ENCODE results near the gene ABLIM2. TPM values are rescaled to one million over a fixed set of nuclear protein-coding genes. Genes with fewer than 3 reads are reported as not detected.
A peak's percentile ranks its signal among the peaks of the same experiment; 100 is the strongest.
"Not testable (repeated sequence)": the region's sequence is repeated elsewhere in the genome, so short reads cannot be mapped to it uniquely, and the experiment has no call there.

ABLIM2 gene
- total and polyA plus RNA-seq, 5 donors from 2014 or later, result 0.88 to 2.0 (median 1.2) TPM

GRCh38 chr4:7943688-7944087 lies 214.9 kb downstream of the ABLIM2 start:
- not testable (repeated sequence) for H3K9me3 ChIP-seq (ENCODE audit: control insufficient read depth in 2 of 2, low read length in 2 of 2); H3K9me3 Mint-ChIP-seq; H3K27ac Mint-ChIP-seq; H3K4me1 ChIP-seq (ENCODE audit: control insufficient read depth, insufficient read depth, low read length, poor library complexity, severe bottlenecking); H3K27me3 Mint-ChIP-seq; DNase-seq; H3K4me3 ChIP-seq (ENCODE audit: low read depth, low read length); ATAC-seq (ENCODE audit: low read depth in 2 of 2); H3K4me3 Mint-ChIP-seq; H3K36me3 Mint-ChIP-seq; H3K36me3 ChIP-seq (ENCODE audit: control insufficient read depth, insufficient read depth, low read length); H3K27me3 ChIP-seq (ENCODE audit: control insufficient read depth, insufficient read depth, low read length); H3K27ac ChIP-seq (ENCODE audit: insufficient read depth, low read length, poor library complexity, severe bottlenecking)
- peaks cover 0 to 16% (median 1%) of the 10 kb centered on the region in 4 donors for H3K4me1 Mint-ChIP-seq

- Histone ChIP-seq H3K4me1 (ENCODE audit: control insufficient read depth, insufficient read depth, low read length, poor library complexity, severe bottlenecking) (peaks cover 12% of the 10 kb centered on the region), H3K27ac (ENCODE audit: insufficient read depth, low read length, poor library complexity, severe bottlenecking) (no peak overlapping the region), H3K27me3 (ENCODE audit: control insufficient read depth, insufficient read depth, low read length) (no peaks in the 10 kb centered on the region), H3K9me3 (ENCODE audit: control insufficient read depth in 2 of 2, low read length in 2 of 2) (no peaks in the 10 kb centered on the region), H3K4me3 (ENCODE audit: low read depth, low read length) (no peak overlapping the region), H3K36me3 (ENCODE audit: control insufficient read depth, insufficient read depth, low read length) (no peaks in the 10 kb centered on the region)
- H3K4me1 Mint-ChIP-seq, result peaks cover under 1 to 17% (median 1%) of the 10 kb centered on the region in 4 donors
- H3K36me3 Mint-ChIP-seq, result no peaks in the 10 kb centered on the region
- peaks cover 0 to 5% (median 0%) of the 10 kb centered on the region in 7 donors for H3K9me3 Mint-ChIP-seq
- no peak overlapping the region for H3K27ac Mint-ChIP-seq
- ATAC-seq (ENCODE audit: low read depth in 2 of 2) (no peak), DNase-seq (no peak)
- peak overlapping the region in 1 of 4 donors; percentile 47 for H3K4me3 Mint-ChIP-seq
- H3K27me3 Mint-ChIP-seq, result peaks cover 2% of the 10 kb centered on the region
Observed at GRCh38 chr4:7943211-7943610, 215.4 kb downstream of the ABLIM2 start.

GRCh38 chr4:7941965-7942496 lies 216.6 kb downstream of the ABLIM2 start:
- peaks cover 0 to 5% (median 0%) of the 10 kb centered on the region in 7 donors for H3K9me3 Mint-ChIP-seq
- no peak for ATAC-seq (ENCODE audit: low read depth in 2 of 2)

GRCh38 chr4:7941111-7941964 lies 217.3 kb downstream of the ABLIM2 start:
- Mint-ChIP-seq H3K9me3 (peaks cover 0 to 5% (median 0%) of the 10 kb centered on the region in 7 donors), H3K4me3 (peak overlapping the region; percentile 39 to 73 (median 58)), H3K36me3 (no peaks in the 10 kb centered on the region), H3K27ac (peak overlapping the region in 1 of 3 donors; percentile 32), H3K4me1 (peaks cover 6 to 26% (median 12%) of the 10 kb centered on the region in 4 donors), H3K27me3 (peaks cover 19% of the 10 kb centered on the region)
- Histone ChIP-seq H3K27me3 (ENCODE audit: control insufficient read depth, insufficient read depth, low read length) (no peaks in the 10 kb centered on the region), H3K4me1 (ENCODE audit: control insufficient read depth, insufficient read depth, low read length, poor library complexity, severe bottlenecking) (peaks cover 16% of the 10 kb centered on the region), H3K27ac (ENCODE audit: insufficient read depth, low read length, poor library complexity, severe bottlenecking) (no peak overlapping the region), H3K4me3 (ENCODE audit: low read depth, low read length) (no peak overlapping the region), H3K9me3 (ENCODE audit: control insufficient read depth in 2 of 2, low read length in 2 of 2) (no peaks in the 10 kb centered on the region), H3K36me3 (ENCODE audit: control insufficient read depth, insufficient read depth, low read length) (no peaks in the 10 kb centered on the region)
- DNase-seq, result no peak
- no peak for ATAC-seq (ENCODE audit: low read depth in 2 of 2)

More at GRCh38 chr4:7941965-7942496, 216.6 kb downstream of the ABLIM2 start:
- Histone ChIP-seq H3K4me3 (ENCODE audit: low read depth, low read length) (no peak overlapping the region), H3K27ac (ENCODE audit: insufficient read depth, low read length, poor library complexity, severe bottlenecking) (no peak overlapping the region), H3K4me1 (ENCODE audit: control insufficient read depth, insufficient read depth, low read length, poor library complexity, severe bottlenecking) (peaks cover 16% of the 10 kb centered on the region), H3K27me3 (ENCODE audit: control insufficient read depth, insufficient read depth, low read length) (no peaks in the 10 kb centered on the region), H3K9me3 (ENCODE audit: control insufficient read depth in 2 of 2, low read length in 2 of 2) (no peaks in the 10 kb centered on the region), H3K36me3 (ENCODE audit: control insufficient read depth, insufficient read depth, low read length) (no peaks in the 10 kb centered on the region)
- Mint-ChIP-seq H3K4me1 (peaks cover 6 to 22% (median 9%) of the 10 kb centered on the region in 4 donors), H3K4me3 (peak overlapping the region in 2 of 4 donors; percentile 31 to 54), H3K36me3 (no peaks in the 10 kb centered on the region), H3K27ac (peak overlapping the region in 1 of 3 donors; percentile 32), H3K27me3 (peaks cover 14% of the 10 kb centered on the region)
- no peak for DNase-seq

GRCh38 chr4:7939377-7940108 lies 219.1 kb downstream of the ABLIM2 start, which contains the start of gene AFAP1:
Gene AFAP1, minus strand, starts transcription at chr4:7939861. Its CDS starts 67,783 bp downstream, at chr4:7872078.
- H3K27me3 Mint-ChIP-seq, result peaks cover 19% of the 10 kb centered on the region
- H3K36me3 Mint-ChIP-seq, result no peaks in the 10 kb centered on the region
- peak within 1 kb of the TSS; percentile 54 to 80 (median 69) for H3K4me3 Mint-ChIP-seq
- Histone ChIP-seq H3K4me3 (ENCODE audit: low read depth, low read length) (peak within 1 kb of the TSS; percentile 66), H3K36me3 (ENCODE audit: control insufficient read depth, insufficient read depth, low read length) (no peaks in the 10 kb centered on the region), H3K4me1 (ENCODE audit: control insufficient read depth, insufficient read depth, low read length, poor library complexity, severe bottlenecking) (peaks cover 16% of the 10 kb centered on the region), H3K27me3 (ENCODE audit: control insufficient read depth, insufficient read depth, low read length) (peaks cover 1% of the 10 kb centered on the region), H3K9me3 (ENCODE audit: control insufficient read depth in 2 of 2, low read length in 2 of 2) (no peaks in the 10 kb centered on the region), H3K27ac (ENCODE audit: insufficient read depth, low read length, poor library complexity, severe bottlenecking) (peak within 1 kb of the TSS; percentile 14)
- peaks cover 7 to 35% (median 13%) of the 10 kb centered on the region in 4 donors for H3K4me1 Mint-ChIP-seq
- peaks cover 0 to 5% (median 0%) of the 10 kb centered on the region in 7 donors for H3K9me3 Mint-ChIP-seq
- ATAC-seq (ENCODE audit: low read depth in 2 of 2) (peak; percentile 93 to 96), DNase-seq (peak; percentile 80 to 89 (median 86))
- H3K27ac Mint-ChIP-seq, result peak within 1 kb of the TSS in 1 of 3 donors; percentile 88

GRCh38 chr4:7938609-7939376 lies 219.8 kb downstream of the ABLIM2 start:
- ATAC-seq (ENCODE audit: low read depth in 2 of 2), result no peak
- peaks cover 19% of the 10 kb centered on the region for H3K27me3 Mint-ChIP-seq
- H3K4me3 ChIP-seq (ENCODE audit: low read depth, low read length), result peak overlapping the region; percentile 47
- peaks cover 1% of the 10 kb centered on the region for H3K36me3 Mint-ChIP-seq
- peak overlapping the region in 2 of 3 donors; percentile 87 to 88 for H3K27ac Mint-ChIP-seq
- H3K4me3 Mint-ChIP-seq, result peak overlapping the region; percentile 82 to 87 (median 85)
- H3K9me3 ChIP-seq (ENCODE audit: control insufficient read depth in 2 of 2, low read length in 2 of 2), result no peaks in the 10 kb centered on the region
- H3K27ac ChIP-seq (ENCODE audit: insufficient read depth, low read length, poor library complexity, severe bottlenecking), result peak overlapping the region; percentile 5
- H3K4me1 Mint-ChIP-seq, result peaks cover 7 to 35% (median 18%) of the 10 kb centered on the region in 4 donors
- DNase-seq, result peak in 2 of 3 donors; percentile 16 to 22
- H3K9me3 Mint-ChIP-seq, result peaks cover 0 to 5% (median 0%) of the 10 kb centered on the region in 7 donors
- H3K27me3 ChIP-seq (ENCODE audit: control insufficient read depth, insufficient read depth, low read length), result peaks cover 1% of the 10 kb centered on the region
- no peaks in the 10 kb centered on the region for H3K36me3 ChIP-seq (ENCODE audit: control insufficient read depth, insufficient read depth, low read length)
- H3K4me1 ChIP-seq (ENCODE audit: control insufficient read depth, insufficient read depth, low read length, poor library complexity, severe bottlenecking), result peaks cover 16% of the 10 kb centered on the region

GRCh38 chr4:7938266-7938608 lies 220.4 kb downstream of the ABLIM2 start:
- Histone ChIP-seq H3K27ac (ENCODE audit: insufficient read depth, low read length, poor library complexity, severe bottlenecking) (no peak overlapping the region), H3K4me3 (ENCODE audit: low read depth, low read length) (peak overlapping the region; percentile 47)
- peaks cover 7 to 35% (median 18%) of the 10 kb centered on the region in 4 donors for H3K4me1 Mint-ChIP-seq

More at GRCh38 chr4:7938266-7938608, 220.4 kb downstream of the ABLIM2 start:
- no peak for ATAC-seq (ENCODE audit: low read depth in 2 of 2)
- H3K36me3 ChIP-seq (ENCODE audit: control insufficient read depth, insufficient read depth, low read length), result no peaks in the 10 kb centered on the region
- Mint-ChIP-seq H3K36me3 (peaks cover 5% of the 10 kb centered on the region), H3K4me3 (peak overlapping the region; percentile 82 to 87 (median 85)), H3K27me3 (peaks cover 19% of the 10 kb centered on the region), H3K27ac (peak overlapping the region; percentile 64 to 88 (median 87)), H3K9me3 (peaks cover 0 to 5% (median 0%) of the 10 kb centered on the region in 7 donors)
- H3K27me3 ChIP-seq (ENCODE audit: control insufficient read depth, insufficient read depth, low read length), result peaks cover 1% of the 10 kb centered on the region
- peak in 1 of 3 donors; percentile 5 for DNase-seq
- peaks cover 16% of the 10 kb centered on the region for H3K4me1 ChIP-seq (ENCODE audit: control insufficient read depth, insufficient read depth, low read length, poor library complexity, severe bottlenecking)
- no peaks in the 10 kb centered on the region for H3K9me3 ChIP-seq (ENCODE audit: control insufficient read depth in 2 of 2, low read length in 2 of 2)

All from CD4-positive, CD25-positive, alpha-beta regulatory T cell (primary cell).